HUDEP-2 (cell line): ENCODE results near the gene HOXB5.
A peak's percentile ranks its signal among the peaks of the same experiment; 100 is the strongest.

Source experiments
- DNase-seq, 76 experiments: peaks; one replicate each; lab custom pipeline; 2025; ENCODE audit not compliant: unreplicated experiment in 76 of 76; lab: John Stamatoyannopoulos, UW

The HOXB5 gene

GRCh38 chr17:48617471-48618255 is 24.1 kb upstream of the HOXB5 start:
- DNase-seq = no peak

GRCh38 chr17:48616717-48617470 is 23.3 kb upstream of the HOXB5 start:
- no peak for DNase-seq

- DNase-seq = no peak
Measured at GRCh38 chr17:48615963-48616716, 22.6 kb upstream of the HOXB5 start.

- no peak for DNase-seq
Measured at GRCh38 chr17:48615047-48615962, 21.7 kb upstream of the HOXB5 start, which contains the start of gene HOXB8. Gene HOXB8, minus strand, starts transcription at chr17:48615292. Its CDS starts 588 bp downstream, at chr17:48614704.

- DNase-seq = peak in 1 of 76 experiments; percentile 13
Measured at GRCh38 chr17:48613862-48614694, 20.5 kb upstream of the HOXB5 start.

GRCh38 chr17:48612854-48613691 is 19.5 kb upstream of the HOXB5 start:
- DNase-seq = peak in 6 of 76 experiments; percentile 4 to 34 (median 20)

GRCh38 chr17:48612456-48612853 is 18.9 kb upstream of the HOXB5 start:
- DNase-seq = no peak

GRCh38 chr17:48611681-48612455 is 18.3 kb upstream of the HOXB5 start:
- DNase-seq = no peak

- peak in 1 of 76 experiments; percentile 24 for DNase-seq
Measured at GRCh38 chr17:48611213-48611612, 17.6 kb upstream of the HOXB5 start.

- peak in 53 of 76 experiments; percentile 4 to 72 (median 41) for DNase-seq
Measured at GRCh38 chr17:48610282-48611211, 17.0 kb upstream of the HOXB5 start, which contains the start of gene HOXB7. Gene HOXB7, minus strand, starts transcription at chr17:48611017. Its CDS starts 99 bp downstream, at chr17:48610918.

GRCh38 chr17:48609759-48610281 is 16.2 kb upstream of the HOXB5 start:
- DNase-seq = no peak

- no peak for DNase-seq
Measured at GRCh38 chr17:48609033-48609432, 15.5 kb upstream of the HOXB5 start.

- no peak for DNase-seq
Measured at GRCh38 chr17:48608494-48608834, 14.9 kb upstream of the HOXB5 start.

GRCh38 chr17:48606892-48607614 is 13.5 kb upstream of the HOXB5 start:
- DNase-seq = no peak
